Hematopoietic multipotent progenitor cell treated with erythropoietin and hydrocortisone succinate and interleukin-3 and kit ligand, for 15 days (in vitro differentiated cells): ENCODE measurements around the gene KNG1.

Experiments
- DNase-seq: peaks from one replicate; pipeline ENCODE4 v3.0.0-alpha.2; 2015; ENCODE audit warnings: low spot score

KNG1 gene

DNA sequence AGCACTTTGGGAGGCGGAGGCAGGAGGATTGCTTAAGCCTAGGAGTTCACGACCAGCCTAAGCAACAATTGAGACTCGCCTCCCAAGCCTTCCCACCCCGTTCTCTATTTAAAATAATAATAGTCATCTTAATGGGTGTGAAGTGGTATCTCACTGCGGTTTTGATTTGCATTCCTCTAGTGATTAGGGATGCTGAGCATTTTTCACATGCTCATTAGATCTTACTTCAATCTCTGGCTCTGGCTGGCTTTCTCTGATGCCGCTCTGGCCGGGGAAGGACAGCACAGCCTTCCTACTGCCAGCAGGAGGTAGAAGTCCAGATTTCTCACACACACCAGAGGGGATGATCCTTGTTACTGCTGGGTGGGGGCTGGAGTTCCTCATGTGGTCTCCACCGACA lies 58.8 kb downstream of the KNG1 start:
- no peak for DNase-seq

GRCh38 chr3:186779204-186779603 lies 62.0 kb downstream of the KNG1 start:
- DNase-seq = no peak

DNA sequence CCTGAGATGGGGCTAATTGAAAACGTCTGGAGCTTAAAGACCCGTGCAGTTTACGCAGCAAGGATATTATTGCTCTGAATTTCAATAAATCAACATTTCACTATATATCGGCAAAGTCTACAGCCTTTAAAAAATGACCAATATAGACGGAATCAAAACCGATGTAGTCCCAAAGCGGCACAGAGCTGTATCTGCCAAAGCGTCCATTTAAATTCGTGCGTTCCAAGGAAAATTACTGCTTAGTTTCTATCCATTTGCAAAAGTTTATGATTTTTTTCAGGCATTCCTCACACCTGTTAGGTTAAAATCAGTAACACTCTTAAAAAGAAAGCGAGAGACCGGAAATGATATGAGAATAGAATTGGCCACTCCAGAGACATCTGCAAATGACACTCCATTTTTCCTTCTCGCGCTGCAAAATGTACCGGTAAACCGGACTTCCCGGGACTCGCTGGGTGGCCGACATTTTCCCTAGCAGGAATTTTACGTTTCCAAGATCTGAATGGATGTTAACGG lies 65.4 kb downstream of the KNG1 start:
- no peak for DNase-seq

DNA sequence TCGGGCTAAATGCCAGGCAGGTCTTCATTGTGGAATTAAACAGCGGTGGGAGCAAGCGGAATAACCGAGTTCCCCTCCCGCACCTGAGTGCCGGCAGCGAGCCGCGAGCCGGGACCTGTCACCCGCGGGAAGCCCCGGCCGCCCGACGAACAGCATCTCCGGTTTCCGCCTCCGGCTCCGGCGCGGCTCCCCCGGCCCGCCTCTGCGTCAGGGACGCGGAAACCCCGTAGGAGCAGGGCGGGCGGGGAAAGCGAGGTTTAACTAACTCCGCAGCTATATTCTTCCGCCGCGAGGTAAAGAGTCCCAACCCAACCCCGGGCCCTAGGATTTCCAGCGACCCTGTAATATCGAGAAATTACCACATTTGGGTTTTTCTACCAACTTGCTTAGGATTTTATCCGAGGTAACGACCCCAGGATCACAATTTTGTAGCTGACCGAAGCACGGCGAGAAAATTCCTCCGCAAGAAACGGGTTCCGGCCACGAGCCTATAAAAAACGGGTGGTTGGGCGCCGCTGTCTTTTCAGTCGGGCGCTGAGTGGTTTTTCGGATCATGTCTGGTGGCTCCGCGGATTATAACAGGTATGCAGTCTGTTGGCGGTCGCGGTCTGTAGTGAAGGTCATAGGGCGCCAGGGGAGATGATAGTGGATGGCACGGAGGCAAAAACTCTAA lies 66.0 kb downstream of the KNG1 start, which contains the start of gene EIF4A2:
Gene EIF4A2 (plus strand): TSS at position 520 of the 673 bp plus-strand sequence. CDS start 34 bp downstream, at position 554.
- DNase-seq = peak; percentile 88

GRCh38 chr3:186783731-186784515 lies 66.8 kb downstream of the KNG1 start:
- DNase-seq = peak; percentile 88

DNA sequence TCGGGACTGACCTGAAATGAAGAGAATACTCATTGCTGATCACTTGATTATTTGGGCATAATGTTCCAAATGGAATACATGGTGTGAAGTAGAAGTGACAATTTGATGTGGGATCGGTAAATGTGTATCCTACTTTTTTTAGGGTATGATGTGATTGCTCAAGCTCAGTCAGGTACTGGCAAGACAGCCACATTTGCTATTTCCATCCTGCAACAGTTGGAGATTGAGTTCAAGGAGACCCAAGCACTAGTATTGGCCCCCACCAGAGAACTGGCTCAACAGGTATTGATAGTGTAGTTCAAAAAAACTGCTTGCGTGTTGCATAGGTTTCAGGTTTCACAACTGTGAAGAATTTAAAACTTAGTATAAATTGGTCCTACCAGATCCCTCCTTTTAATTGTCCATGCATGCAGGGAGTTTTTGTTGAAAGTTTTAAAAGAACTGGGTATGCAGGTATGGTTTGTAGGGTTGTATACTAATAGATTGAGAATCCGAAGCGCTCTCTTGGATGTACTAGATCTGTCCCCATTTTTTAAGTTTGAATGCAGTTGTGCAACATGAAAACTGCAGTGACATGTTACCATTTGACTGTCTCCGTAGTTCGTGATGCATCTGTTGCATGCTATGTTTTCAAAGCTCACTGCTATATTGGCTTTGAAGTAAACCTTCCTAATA lies 67.8 kb downstream of the KNG1 start:
- DNase-seq = no peak

GRCh38 chr3:186785495-186786018 lies 68.4 kb downstream of the KNG1 start:
- DNase-seq = no peak

- DNase-seq = no peak
Observed at GRCh38 chr3:186786922-186787321, 69.8 kb downstream of the KNG1 start.

DNA sequence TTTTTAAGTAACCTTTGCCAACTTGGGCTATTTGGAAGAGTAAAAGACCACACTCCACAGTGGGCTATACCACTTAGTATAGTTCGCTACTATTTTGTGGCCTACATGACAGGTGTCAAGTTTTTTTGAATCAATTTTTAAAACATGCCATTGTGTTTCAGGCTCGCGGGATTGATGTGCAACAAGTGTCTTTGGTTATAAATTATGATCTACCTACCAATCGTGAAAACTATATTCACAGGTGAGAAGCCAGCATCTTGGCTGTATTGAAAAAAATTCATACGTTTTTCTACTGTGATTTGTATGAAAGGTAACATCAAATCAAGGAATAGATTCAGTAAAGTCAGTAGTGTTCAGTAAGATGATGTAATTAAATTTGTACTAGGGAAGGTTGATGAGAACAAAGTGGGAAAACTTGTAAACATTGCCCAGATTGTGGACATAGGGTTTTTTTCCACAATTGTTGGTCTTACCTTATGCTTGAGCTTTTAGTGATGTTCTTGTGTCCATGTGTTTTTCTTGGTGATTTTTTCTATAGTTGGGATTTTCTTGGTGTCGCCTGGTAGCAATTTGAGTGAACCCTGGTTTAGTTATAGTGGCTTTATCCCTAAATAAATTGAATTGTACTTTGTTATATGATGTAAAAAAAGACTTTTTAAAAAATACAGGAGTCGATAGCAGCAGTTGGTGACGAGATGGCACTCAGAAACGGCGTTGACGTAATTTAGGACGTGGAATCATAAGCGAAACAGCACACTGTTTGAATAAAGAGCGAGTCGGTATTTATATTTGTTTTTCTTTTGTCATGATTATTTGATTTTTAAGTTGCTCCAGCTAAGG lies 70.7 kb downstream of the KNG1 start:
- no peak for DNase-seq

DNA sequence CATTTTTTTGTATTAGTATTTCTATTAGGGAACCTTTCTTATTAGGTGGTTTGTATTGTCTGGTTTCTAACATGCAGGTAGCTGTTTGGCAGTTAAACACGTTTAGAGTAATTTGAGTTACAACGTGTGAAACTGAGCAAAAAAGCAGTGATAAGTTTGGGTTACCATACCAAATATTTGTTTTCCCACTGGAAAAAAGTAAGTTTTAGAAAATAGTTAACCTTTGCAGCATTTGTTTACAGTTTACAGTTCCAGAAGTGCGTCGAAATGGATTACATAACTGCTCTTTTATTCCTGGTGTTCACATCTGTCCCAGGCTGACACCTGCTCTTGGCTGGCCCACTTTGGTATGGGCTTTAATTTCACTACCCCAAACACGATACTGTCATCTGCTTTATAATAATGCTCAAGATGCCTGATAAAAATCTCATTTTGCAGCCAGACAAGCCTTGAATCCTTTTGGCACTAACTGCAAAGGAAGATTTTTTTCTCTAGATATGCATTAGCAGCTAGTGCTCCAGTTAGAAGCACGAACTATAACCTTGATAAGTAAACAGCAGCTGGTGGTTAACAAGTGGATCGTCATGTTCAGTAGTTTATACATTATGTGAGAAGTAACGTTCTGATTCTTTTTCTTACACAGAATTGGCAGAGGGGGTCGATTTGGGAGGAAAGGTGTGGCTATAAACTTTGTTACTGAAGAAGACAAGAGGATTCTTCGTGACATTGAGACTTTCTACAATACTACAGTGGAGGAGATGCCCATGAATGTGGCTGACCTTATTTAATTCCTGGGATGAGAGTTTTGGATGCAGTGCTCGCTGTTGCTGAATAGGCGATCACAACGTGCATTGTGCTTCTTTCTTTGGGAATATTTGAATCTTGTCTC lies 71.6 kb downstream of the KNG1 start:
- DNase-seq = no peak

GRCh38 chr3:186789554-186790260 lies 72.5 kb downstream of the KNG1 start:
- no peak for DNase-seq

DNA sequence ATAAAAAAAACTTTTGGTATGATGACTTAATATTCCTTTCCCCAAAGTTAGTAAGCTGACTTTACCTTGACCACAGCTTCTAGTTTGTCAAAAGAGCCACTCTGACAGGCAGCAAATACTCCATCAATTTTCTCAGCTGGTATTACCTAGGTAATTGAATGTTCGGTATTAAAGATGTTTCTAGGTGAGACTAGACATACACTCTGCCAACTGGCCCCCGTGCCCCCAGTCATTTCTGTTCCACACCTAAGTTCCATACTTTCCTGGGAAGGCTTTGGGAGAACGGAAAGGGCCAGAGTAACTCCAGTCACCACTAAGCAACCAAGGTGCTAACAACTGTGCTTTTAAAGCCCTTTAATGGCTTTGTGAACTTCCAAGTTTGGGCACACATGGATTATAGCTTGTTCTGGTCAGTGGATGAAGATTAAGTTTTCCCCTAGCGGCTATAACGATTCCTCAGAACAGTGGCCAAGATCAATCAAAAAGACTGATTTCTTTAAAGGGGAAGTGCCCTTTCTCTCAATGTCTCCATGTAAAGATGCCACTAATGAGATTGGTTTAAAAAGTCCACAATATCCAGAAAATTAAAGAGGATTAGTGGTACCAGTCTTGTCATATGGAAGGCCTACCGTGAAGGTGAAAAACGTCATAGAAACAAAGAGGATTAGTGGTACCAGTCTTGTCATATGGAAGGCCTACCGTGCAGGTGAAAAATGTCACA lies 73.3 kb downstream of the KNG1 start:
- no peak for DNase-seq
